NCI-H1105 treated with DMSO at 0.1 percent for 48 hours (cell line): ENCODE data around the gene RAB26.
"Not testable (repeated sequence)": the region's sequence is repeated elsewhere in the genome, so short reads cannot be mapped to it uniquely, and the experiment has no call there.

ENCODE experiments used
- DNase-seq: peaks from one replicate; lab custom pipeline; 2025; lab: John Stamatoyannopoulos, UW

Gene RAB26

GRCh38 chr16:2147981-2148671 lies at the start of gene RAB26:
TSS of gene RAB26 (plus strand) at chr16:2148625. CDS start at chr16:2148784, 159 bp downstream.
- peak; percentile 57 for DNase-seq

GRCh38 chr16:2101581-2101980 lies 46.8 kb upstream of the RAB26 start:
- not testable (repeated sequence) for DNase-seq

GRCh38 chr16:2102471-2102870 lies 46.0 kb upstream of the RAB26 start:
- DNase-seq = no peak

- DNase-seq = not testable (repeated sequence)
Observed at GRCh38 chr16:2104464-2104863, 44.0 kb upstream of the RAB26 start.

GRCh38 chr16:2105291-2105690 lies 43.1 kb upstream of the RAB26 start:
- DNase-seq = not testable (repeated sequence)

- not testable (repeated sequence) for DNase-seq
Observed at GRCh38 chr16:2105769-2106168, 42.7 kb upstream of the RAB26 start.

- DNase-seq = not testable (repeated sequence)
Observed at GRCh38 chr16:2106211-2106610, 42.2 kb upstream of the RAB26 start.

GRCh38 chr16:2107121-2107790 lies 41.2 kb upstream of the RAB26 start:
- not testable (repeated sequence) for DNase-seq

- DNase-seq = not testable (repeated sequence)
Observed at GRCh38 chr16:2107791-2108125, 40.7 kb upstream of the RAB26 start.

GRCh38 chr16:2108446-2109270 lies 39.8 kb upstream of the RAB26 start:
- not testable (repeated sequence) for DNase-seq

GRCh38 chr16:2109271-2109580 lies 39.2 kb upstream of the RAB26 start:
- DNase-seq = not testable (repeated sequence)

- DNase-seq = not testable (repeated sequence)
Observed at GRCh38 chr16:2109872-2110271, 38.6 kb upstream of the RAB26 start.

GRCh38 chr16:2110332-2111008 lies 38.0 kb upstream of the RAB26 start:
- DNase-seq = not testable (repeated sequence)

GRCh38 chr16:2111009-2111353 lies 37.4 kb upstream of the RAB26 start:
- DNase-seq = not testable (repeated sequence)

GRCh38 chr16:2111412-2112335 lies 36.8 kb upstream of the RAB26 start:
- DNase-seq = not testable (repeated sequence)

GRCh38 chr16:2112539-2113106 lies 35.8 kb upstream of the RAB26 start:
- not testable (repeated sequence) for DNase-seq

- not testable (repeated sequence) for DNase-seq
Observed at GRCh38 chr16:2114225-2114624, 34.2 kb upstream of the RAB26 start.

- DNase-seq = not testable (repeated sequence)
Observed at GRCh38 chr16:2114885-2115590, 33.4 kb upstream of the RAB26 start.

GRCh38 chr16:2115591-2115973 lies 32.8 kb upstream of the RAB26 start:
- no peak for DNase-seq

- not testable (repeated sequence) for DNase-seq
Observed at GRCh38 chr16:2116428-2116827, 32.0 kb upstream of the RAB26 start.
